Stimulated activated CD8-positive, alpha-beta memory T cell treated with anti-CD3 and anti-CD28 coated beads, Interleukin-15, amount 100 ng/mL, for 24 hours (primary cell): ENCODE results near the gene PCIF1.
"Not testable (repeated sequence)": the region's sequence is repeated elsewhere in the genome, so short reads cannot be mapped to it uniquely, and the experiment has no call there.

Experiments
- DNase-seq: peaks from one replicate; pipeline ENCODE4 v3.0.0-alpha.2; 2020; ENCODE audit warnings: low read depth

PCIF1 gene

DNA sequence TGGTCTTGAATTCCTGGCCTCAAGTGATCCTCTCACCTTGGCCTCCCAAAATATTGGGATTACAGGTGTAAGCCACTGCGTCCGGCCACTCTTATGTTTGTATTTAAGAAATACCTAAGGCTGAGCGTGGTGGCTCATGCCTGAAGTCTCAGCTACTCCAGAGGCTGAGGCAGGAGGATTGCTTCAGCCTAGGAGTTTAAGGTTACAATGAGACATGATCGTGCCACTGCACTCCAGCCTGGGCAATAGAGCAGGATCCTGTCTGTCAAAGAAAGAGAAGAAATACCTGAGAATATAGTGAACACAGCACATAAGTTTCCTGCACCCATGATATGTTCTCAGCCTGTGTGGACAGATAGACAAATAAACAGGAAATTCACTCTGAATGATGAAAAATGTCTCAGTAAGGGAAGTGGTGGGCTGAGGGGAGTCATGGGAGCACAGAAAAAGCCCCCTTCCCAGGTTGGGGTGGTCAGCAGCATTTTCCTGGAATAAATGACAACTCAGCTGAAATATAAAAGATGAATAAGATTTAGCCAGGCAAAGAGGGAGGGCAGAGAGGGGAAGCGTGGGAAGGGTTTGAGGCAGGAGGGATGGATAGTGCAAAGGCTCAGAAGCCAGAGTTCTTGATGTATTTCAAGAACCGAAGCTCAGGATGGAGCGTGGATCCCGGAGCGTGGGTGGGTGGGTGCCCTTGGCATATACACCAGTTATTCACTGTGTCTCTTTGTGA, 60.4 kb downstream of the PCIF1 start:
- no peak for DNase-seq

DNA sequence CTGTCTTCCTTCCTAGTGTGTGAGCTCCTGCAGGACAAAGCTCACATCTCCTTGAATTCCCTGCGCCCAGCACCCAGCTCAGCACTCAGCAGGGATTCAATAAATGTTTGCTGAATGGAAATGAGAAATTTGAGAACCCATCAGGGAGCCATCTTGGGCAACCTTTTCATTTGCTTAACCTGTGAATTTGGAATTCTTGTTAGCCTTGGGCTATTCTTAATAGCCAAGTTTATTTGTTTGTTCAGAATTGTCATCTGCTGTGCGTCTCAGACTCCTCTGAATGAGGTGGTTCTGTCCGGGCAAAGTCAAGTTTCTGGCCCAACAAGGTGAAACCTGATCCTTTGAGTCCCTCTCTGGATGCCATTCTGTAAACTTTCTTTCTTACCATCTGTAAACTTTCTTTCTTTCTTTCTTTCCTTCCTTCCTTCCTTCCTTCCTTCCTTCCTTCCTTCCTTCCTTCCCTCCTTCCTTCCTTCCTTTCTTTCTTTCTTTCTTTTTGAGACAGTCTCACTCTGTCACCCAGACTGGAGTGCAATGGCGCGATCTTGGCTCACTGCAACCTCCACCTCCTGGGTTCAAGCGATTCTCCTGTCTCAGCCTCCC, 61.1 kb downstream of the PCIF1 start:
- not testable (repeated sequence) for DNase-seq

DNA sequence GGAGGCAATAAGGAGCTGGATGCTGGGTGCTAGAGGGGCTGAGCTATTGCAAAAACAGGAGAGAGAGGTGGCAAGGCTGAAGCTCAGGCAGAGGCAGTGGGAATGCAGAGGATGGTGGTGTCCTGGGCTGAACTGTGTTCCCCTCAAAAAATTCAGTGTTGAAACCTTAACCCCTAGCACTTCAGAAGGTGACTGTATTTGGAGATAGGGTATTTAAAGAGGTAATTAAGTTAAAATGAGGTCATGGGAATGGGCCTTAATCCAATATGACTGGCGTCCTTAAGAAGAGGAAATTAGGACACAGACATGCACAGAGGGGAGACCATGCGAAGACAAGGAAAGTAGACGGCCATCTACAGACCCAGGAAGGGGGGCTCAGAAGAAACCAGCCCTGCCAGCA, 62.7 kb downstream of the PCIF1 start:
- DNase-seq = no peak
